ENCODE data around the gene CCDC81. TPM values are rescaled to one million over a fixed set of nuclear protein-coding genes. Genes with fewer than 3 reads are reported as not detected.

CCDC81 gene
- total and polyA plus RNA-seq, 9 of the 15 experiments (the other 6 are each of a cell fraction or from before 2014, with no cell fraction given) = 0.16 to 1.0 (median 0.41) TPM

GRCh38 chr11:86449993-86450629 is 75.4 kb downstream of the CCDC81 start (continued):
- no peak for TF ChIP-seq THRB (CRISPR knock-in tag; conservative IDR thresholded peaks at IDR 0.05)

GRCh38 chr11:86453290-86454030 is 78.8 kb downstream of the CCDC81 start:
- FAIRE-seq (no peak), DNase-seq (ENCODE audit: extremely low read depth in 1 of 4, low spot score in 3 of 4) (no peak), ATAC-seq (no peak)
- 7% methylated on average over 2 of the region's 2 CpGs for WGBS (ENCODE audit: insufficient coverage, low coverage, missing lambda C conversion rate)
- no TSS peak for BruUV-seq (replicated peaks)
- no peaks in the 10 kb centered on the region for H3K79me2 ChIP-seq (ENCODE audit: control insufficient read depth, insufficient read depth, low read length)
- no peaks in the 10 kb centered on the region for H3K9me1 ChIP-seq (ENCODE audit: control insufficient read depth, insufficient read depth, low read length)
- ChIA-PET POLR2A (interaction anchor here (1.0 kb wide), 1 partner anchor 161 kb away, joined by 4 read pairs; no protein-coding TSS in a partner anchor), CTCF (ENCODE audit: low intra/inter-chr PET ratio) (no interaction called here)
- intact Hi-C loops (cut with micrococcal nuclease) (loop anchor here (5.0 kb wide), 1 partner anchor 596 kb away; the partner anchor contains the start of gene CCDC83), in situ Hi-C loops (cut with MboI) (loop anchor here (10.0 kb wide), 1 partner anchor 971 kb away; no protein-coding TSS in a partner anchor)
- H2AFZ ChIP-seq (ENCODE audit: low read depth, low read length) = no peak overlapping the region
- H3K36me3 ChIP-seq (ENCODE audit: control insufficient read depth, insufficient read depth, low read length) = no peaks in the 10 kb centered on the region
- H3K4me2 ChIP-seq (ENCODE audit: insufficient read depth, low read length) = no peak overlapping the region
- no peak overlapping the region for H3K9ac ChIP-seq (ENCODE audit: insufficient read depth in 1 of 2, low read depth in 2 of 2, low read length in 2 of 2)
- H3K9me3 ChIP-seq (replicated peaks; ENCODE audit: control insufficient read depth, insufficient read depth, low read depth, low read length) = no peaks in the 10 kb centered on the region
- H3K4me3 ChIP-seq = no peak overlapping the region
- H4K20me1 ChIP-seq (replicated peaks; ENCODE audit: control insufficient read depth, insufficient read depth, low read length) = 0 out of 2 replicates have a peak, but pooled peaks cover 4% of the 10 kb centered on the region
- no peaks in the 10 kb centered on the region for H3K27me3 ChIP-seq (ENCODE audit: control insufficient read depth in 2 of 2, insufficient read depth in 2 of 2, low read length in 2 of 2)
- no peaks in the 10 kb centered on the region for H3K4me1 ChIP-seq (replicated peaks in 1 of 2; ENCODE audit: control insufficient read depth in 2 of 2, insufficient read depth in 2 of 2, low read length in 2 of 2)
- no peak overlapping the region for H3K27ac ChIP-seq (ENCODE audit: extremely low read depth, low read depth, low read length)
- TF ChIP-seq ZNF639 (CRISPR knock-in tag; conservative IDR thresholded peaks at IDR 0.05 in 1 of 2, IDR thresholded peaks at IDR 0.05 in 1 of 2) (no peak), TARDBP (IDR thresholded peaks at IDR 0.05) (no peak), NR2F6 (CRISPR knock-in tag; IDR thresholded peaks at IDR 0.05) (no peak), CEBPG (CRISPR knock-in tag; IDR thresholded peaks at IDR 0.05) (no peak), CEBPG (tag; conservative IDR thresholded peaks at IDR 0.05 in 1 of 2, IDR thresholded peaks at IDR 0.05 in 1 of 2) (no peak), ELK3 (CRISPR knock-in tag; IDR thresholded peaks at IDR 0.05) (no peak), ZNF347 (CRISPR knock-in tag; IDR thresholded peaks at IDR 0.05; ENCODE audit: low read depth) (no peak), NFE2L1 (tag; IDR thresholded peaks at IDR 0.05; ENCODE audit: borderline replicate concordance, low read depth) (no peak), KLF6 (CRISPR knock-in tag; IDR thresholded peaks at IDR 0.05; ENCODE audit: borderline replicate concordance) (no peak), TEAD4 (IDR thresholded peaks at IDR 0.05; ENCODE audit: low read length) (no peak), TEAD4 (CRISPR knock-in tag; IDR thresholded peaks at IDR 0.05; ENCODE audit: borderline replicate concordance) (no peak), CTBP1 (IDR thresholded peaks at IDR 0.05; ENCODE audit: borderline replicate concordance) (no peak), CSDE1 (IDR thresholded peaks at IDR 0.05) (no peak)
